HG03558 (cell line): Measurements from ENCODE around the gene DUOXA1.

Experiments
- ATAC-seq: cut with Tn5 transposase; IDR thresholded peaks from one replicate; pipeline ENCODE4 v1.9.1; 2021; ENCODE audit warnings: moderate number of reproducible peaks; ENCODE audit not compliant: unreplicated experiment; ENCODE audit errors: extremely low read depth

The DUOXA1 gene

GRCh38 chr15:45134046-45134445 is 4.4 kb upstream of the DUOXA1 start:
- no peak for ATAC-seq

GRCh38 chr15:45133561-45133920 is 3.9 kb upstream of the DUOXA1 start:
- ATAC-seq, result no peak

- ATAC-seq, result no peak
Measured at GRCh38 chr15:45132844-45133560, 3.3 kb upstream of the DUOXA1 start.

- ATAC-seq, result no peak
Measured at GRCh38 chr15:45131510-45131909, 1.8 kb upstream of the DUOXA1 start.

GRCh38 chr15:45130291-45131000 is 767 bp upstream of the DUOXA1 start:
- ATAC-seq, result no peak

GRCh38 chr15:45128971-45129639 is 574 bp downstream of the DUOXA1 start:
- no peak for ATAC-seq

- ATAC-seq, result no peak
Measured at GRCh38 chr15:45126535-45127158, 3.0 kb downstream of the DUOXA1 start.

GRCh38 chr15:45123397-45123796 is 6.3 kb downstream of the DUOXA1 start:
- ATAC-seq, result no peak

- no peak for ATAC-seq
Measured at GRCh38 chr15:45122719-45123118, 7.0 kb downstream of the DUOXA1 start.

- ATAC-seq, result no peak
Measured at GRCh38 chr15:45121706-45122417, 7.8 kb downstream of the DUOXA1 start.

- no peak for ATAC-seq
Measured at GRCh38 chr15:45121020-45121419, 8.7 kb downstream of the DUOXA1 start.

- ATAC-seq, result no peak
Measured at GRCh38 chr15:45120081-45120972, 9.4 kb downstream of the DUOXA1 start.

GRCh38 chr15:45118996-45119395 is 10.7 kb downstream of the DUOXA1 start:
- no peak for ATAC-seq

- peak; percentile 88 for ATAC-seq
Measured at GRCh38 chr15:45118131-45118588, 11.5 kb downstream of the DUOXA1 start.

- no peak for ATAC-seq
Measured at GRCh38 chr15:45117308-45118130, 12.2 kb downstream of the DUOXA1 start.

GRCh38 chr15:45116482-45117307 is 13.0 kb downstream of the DUOXA1 start:
- ATAC-seq, result no peak

GRCh38 chr15:45116006-45116481 is 13.6 kb downstream of the DUOXA1 start:
- no peak for ATAC-seq
